Fibroblast of skin of right biceps (primary cell): ENCODE results near the gene PTPRCAP.
"Not testable (repeated sequence)": the region's sequence is repeated elsewhere in the genome, so short reads cannot be mapped to it uniquely, and the experiment has no call there.

Experiments
- DNase-seq: peaks from one replicate; pipeline ENCODE4 v3.0.0-alpha.2; 2013

Gene PTPRCAP

GRCh38 chr11:67407688-67408163 lies 29.8 kb downstream of the PTPRCAP start:
- DNase-seq: no peak

GRCh38 chr11:67406969-67407687 lies 30.4 kb downstream of the PTPRCAP start:
- no peak for DNase-seq

GRCh38 chr11:67406420-67406968 lies 31.0 kb downstream of the PTPRCAP start:
- DNase-seq: no peak

GRCh38 chr11:67405688-67406339 lies 31.7 kb downstream of the PTPRCAP start:
- no peak for DNase-seq

- no peak for DNase-seq
These were observed 32.3 kb downstream of the PTPRCAP start for GRCh38 chr11:67405196-67405567.

GRCh38 chr11:67404515-67405195 lies 32.8 kb downstream of the PTPRCAP start:
- DNase-seq: no peak

GRCh38 chr11:67403085-67403484 lies 34.4 kb downstream of the PTPRCAP start:
- not testable (repeated sequence) for DNase-seq

GRCh38 chr11:67402192-67402839 lies 35.2 kb downstream of the PTPRCAP start:
- DNase-seq: not testable (repeated sequence)

- peak; percentile 89 for DNase-seq
These were observed 35.8 kb downstream of the PTPRCAP start, which contains the start of gene PPP1CA for GRCh38 chr11:67401495-67402191. TSS of gene PPP1CA (minus strand) at chr11:67401858. CDS start at chr11:67401782, 76 bp downstream.

- DNase-seq: no peak
These were observed 36.5 kb downstream of the PTPRCAP start for GRCh38 chr11:67400942-67401494.

- DNase-seq: no peak
These were observed 37.1 kb downstream of the PTPRCAP start for GRCh38 chr11:67400251-67400941.

- DNase-seq: no peak
These were observed 38.6 kb downstream of the PTPRCAP start for GRCh38 chr11:67398661-67399563.

GRCh38 chr11:67397986-67398660 lies 39.4 kb downstream of the PTPRCAP start:
- DNase-seq: no peak

GRCh38 chr11:67397536-67397935 lies 39.9 kb downstream of the PTPRCAP start:
- no peak for DNase-seq

- DNase-seq: no peak
These were observed 40.7 kb downstream of the PTPRCAP start for GRCh38 chr11:67396587-67397389.

GRCh38 chr11:67396259-67396581 lies 41.3 kb downstream of the PTPRCAP start:
- DNase-seq: no peak

GRCh38 chr11:67395555-67396258 lies 41.8 kb downstream of the PTPRCAP start:
- DNase-seq: no peak

GRCh38 chr11:67393990-67394389 lies 43.5 kb downstream of the PTPRCAP start:
- no peak for DNase-seq
